Caki2 (cell line): ENCODE results near the gene TRRAP. TPM values are rescaled to one million over a fixed set of nuclear protein-coding genes. Genes with fewer than 3 reads are reported as not detected.
"Not testable (repeated sequence)": the region's sequence is repeated elsewhere in the genome, so short reads cannot be mapped to it uniquely, and the experiment has no call there.

Experiments
- DNase-seq: peaks from one replicate; pipeline ENCODE4 v3.0.0-alpha.2; 2015; ENCODE audit warnings: low read depth
- in situ Hi-C: cut with HindIII; loops from 2 replicates; pipeline ENCODE4 v1.10.0; 2016; ENCODE audit warnings: low sequenced_read_pairs, low pct_unique_long_range_greater_than_20kb, mixed read lengths
- total RNA-seq: library from RNA; depleted of rRNA; stranded (reverse); fragments of >200 nt; shearing (Covaris generic); gene quantifications from 2 replicates; pipeline ENCODE4 v1.2.3, GENCODE V29; 2014; ENCODE audit warnings: low replicate concordance; rRNA removed

The TRRAP gene
- total RNA-seq, 1 experiment from 2014 or later: 6.5 TPM

GRCh38 chr7:99046262-99046661 is 167.9 kb downstream of the TRRAP start:
- in situ Hi-C loops, DNase-seq: not testable (repeated sequence)

- in situ Hi-C loops: no loop called here
- no peak for DNase-seq
Observed at GRCh38 chr7:99046722-99047121, 168.4 kb downstream of the TRRAP start.

GRCh38 chr7:99047526-99048077 is 169.3 kb downstream of the TRRAP start:
- DNase-seq: no peak
- in situ Hi-C loops: no loop called here

- in situ Hi-C loops: no loop called here
- DNase-seq: no peak
Observed at GRCh38 chr7:99050971-99051370, 172.6 kb downstream of the TRRAP start.

- no peak for DNase-seq
- in situ Hi-C loops: no loop called here
Observed at GRCh38 chr7:99054781-99055180, 176.4 kb downstream of the TRRAP start.

GRCh38 chr7:99061001-99061776 is 182.9 kb downstream of the TRRAP start:
- no peak for DNase-seq
- in situ Hi-C loops: no loop called here

Other genes starting within 250 kb of the TRRAP start
- 27.3 TPM in 2 replicates for gene TMEM130, start 8.5 kb upstream of the TRRAP start, total RNA-seq